ENCODE measurements around the gene TCEAL5.
"Not testable (repeated sequence)": the region's sequence is repeated elsewhere in the genome, so short reads cannot be mapped to it uniquely, and the experiment has no call there.

Gene TCEAL5, protein sequence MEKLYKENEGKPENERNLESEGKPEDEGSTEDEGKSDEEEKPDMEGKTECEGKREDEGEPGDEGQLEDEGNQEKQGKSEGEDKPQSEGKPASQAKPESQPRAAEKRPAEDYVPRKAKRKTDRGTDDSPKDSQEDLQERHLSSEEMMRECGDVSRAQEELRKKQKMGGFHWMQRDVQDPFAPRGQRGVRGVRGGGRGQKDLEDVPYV

DNA sequence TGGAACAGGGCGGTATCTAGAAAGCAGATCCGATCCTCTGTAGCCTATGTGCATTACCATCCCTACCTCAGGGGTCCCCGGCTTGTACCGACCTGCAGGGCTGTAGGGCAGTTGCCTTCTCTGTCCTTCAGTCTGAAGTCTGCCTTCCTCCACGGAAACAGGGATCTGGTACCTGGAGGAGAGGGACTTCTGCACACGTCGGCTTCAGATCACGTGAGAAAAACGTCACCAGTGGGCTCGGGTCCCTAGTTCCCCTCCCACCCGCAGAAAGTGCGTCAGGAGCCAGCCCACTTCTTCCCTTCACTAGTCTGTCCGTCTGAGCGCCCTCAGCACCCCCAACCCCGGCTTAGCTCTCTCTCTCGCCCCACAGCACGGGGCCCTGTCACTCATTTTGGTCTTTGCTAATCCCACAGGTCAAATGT is at the start of gene TCEAL5:
Gene TCEAL5 (minus strand): TSS at position 170 of the 422 bp plus-strand sequence. CDS start 2,187 bp downstream, outside the sequence.
- no peak for DNase-seq (ENCODE audit: low read depth in 2 of 2)

DNA sequence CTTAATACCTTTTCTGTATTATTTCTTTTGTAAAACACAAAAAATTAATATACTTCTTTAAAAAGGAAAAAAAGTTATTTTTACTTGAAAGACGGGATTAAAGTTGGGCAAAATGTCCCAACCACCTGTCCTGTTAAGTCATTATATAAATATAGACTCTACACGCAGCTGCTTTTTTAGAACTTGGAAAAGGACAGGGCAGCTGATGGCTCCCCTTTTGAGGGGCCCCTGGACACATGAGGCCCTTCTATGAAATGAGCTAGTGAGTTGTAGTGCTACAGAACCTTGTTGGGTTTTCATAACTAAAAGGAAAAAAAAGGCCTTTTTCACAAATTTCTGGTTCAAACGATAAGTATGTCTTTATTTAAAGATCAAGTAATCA is 34.8 kb upstream of the TCEAL5 start:
- no peak for DNase-seq (ENCODE audit: low read depth in 2 of 2)

DNA sequence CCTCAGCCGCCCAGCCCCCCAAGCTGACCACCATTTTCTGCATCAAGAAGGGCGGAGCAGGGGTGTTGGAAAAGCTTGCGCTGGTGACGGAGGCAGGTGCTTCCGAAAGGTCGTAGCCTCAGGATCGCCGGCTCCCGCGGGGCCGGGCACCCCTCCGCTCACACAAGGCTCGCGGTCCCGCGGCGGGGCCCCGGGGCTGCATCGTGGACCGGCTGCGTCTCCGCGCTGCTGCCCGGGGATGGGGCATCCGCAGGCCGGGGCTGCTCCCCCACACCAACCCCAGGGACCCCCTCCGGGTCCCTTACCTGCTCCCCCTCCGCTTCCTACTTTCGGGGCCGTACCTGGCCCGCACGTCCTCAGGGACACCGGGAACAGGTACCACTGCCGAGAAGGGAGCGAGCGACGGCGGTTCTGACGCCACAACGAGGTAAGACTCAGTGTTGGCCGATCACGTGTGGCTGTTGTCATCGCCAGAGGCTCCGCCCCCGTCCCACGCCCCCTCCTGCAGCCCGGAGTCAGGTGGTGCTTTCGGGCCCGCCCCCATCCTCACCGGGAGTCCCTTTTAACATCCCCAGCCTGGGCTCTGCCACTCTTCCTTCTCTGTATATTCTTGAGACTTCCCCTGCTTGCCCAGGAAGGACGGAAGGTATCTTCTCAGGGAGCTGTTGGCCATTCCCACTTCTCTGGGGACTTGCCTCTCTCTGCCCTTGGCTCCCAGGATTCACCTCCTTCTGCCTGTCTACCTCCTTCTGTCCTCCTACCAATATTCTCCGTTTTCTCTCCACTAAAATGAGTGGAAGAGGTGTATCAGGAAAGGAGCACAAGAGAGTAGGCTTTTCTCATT is 34.2 kb upstream of the TCEAL5 start, which contains the start of gene BEX2:
Gene BEX2 (minus strand): TSS at position 436 of the 844 bp plus-strand sequence. CDS start 1,014 bp downstream, outside the sequence.
- DNase-seq (ENCODE audit: low read depth in 2 of 2), result peak; percentile 68 to 73

DNA sequence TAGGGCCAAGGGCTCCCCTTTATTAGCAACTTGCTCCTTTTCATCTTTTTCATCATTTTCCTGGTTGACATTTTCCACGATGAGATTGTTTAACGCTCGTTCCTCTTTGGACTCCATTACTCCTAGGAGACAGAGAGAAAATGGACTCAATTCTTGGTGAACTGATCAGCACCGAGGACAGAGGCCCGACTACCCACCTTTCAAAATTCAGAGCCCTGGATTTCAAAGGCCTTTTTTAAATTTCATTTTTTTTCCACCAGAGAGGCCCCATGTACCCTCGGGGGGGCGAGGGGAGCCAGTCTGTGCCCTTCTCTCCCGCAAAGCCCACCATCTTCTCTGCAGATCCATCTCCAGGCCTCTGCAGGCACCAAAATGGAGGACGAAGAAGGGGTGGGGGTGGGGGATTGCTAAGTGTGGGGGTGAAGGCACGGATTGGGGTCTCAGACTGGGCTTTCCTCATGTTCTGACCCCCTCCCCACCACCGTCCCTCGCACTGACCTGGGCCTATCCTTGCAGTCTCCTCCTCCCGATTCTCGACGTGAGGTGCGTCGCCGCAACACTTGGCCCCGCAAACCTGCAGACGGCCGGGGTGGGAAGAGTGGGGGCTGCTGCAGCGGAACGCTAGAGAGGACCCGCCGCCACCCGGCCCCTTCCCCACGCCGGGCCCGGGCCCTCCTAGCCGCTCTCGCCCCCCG is 33.5 kb upstream of the TCEAL5 start:
- no peak for DNase-seq (ENCODE audit: low read depth in 2 of 2)

DNA sequence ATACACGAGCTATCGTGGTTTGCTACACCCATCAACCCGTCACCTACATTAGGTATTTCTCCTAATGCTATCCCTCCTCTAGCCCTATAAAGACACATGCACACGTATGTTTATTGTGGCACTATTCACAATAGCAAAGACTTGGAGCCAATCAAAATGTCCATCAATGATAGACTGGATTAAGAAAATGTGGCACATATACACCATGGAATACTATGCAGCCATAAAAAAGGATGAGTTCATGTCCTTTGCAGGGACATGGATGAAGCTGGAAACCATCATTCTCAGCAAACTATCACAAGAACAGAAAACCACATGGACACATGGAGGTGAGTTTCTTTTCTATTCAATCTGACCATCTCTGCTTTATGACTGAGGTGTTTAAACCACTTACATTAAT is 29.1 kb upstream of the TCEAL5 start:
- DNase-seq (ENCODE audit: low read depth in 2 of 2), result not testable (repeated sequence)

DNA sequence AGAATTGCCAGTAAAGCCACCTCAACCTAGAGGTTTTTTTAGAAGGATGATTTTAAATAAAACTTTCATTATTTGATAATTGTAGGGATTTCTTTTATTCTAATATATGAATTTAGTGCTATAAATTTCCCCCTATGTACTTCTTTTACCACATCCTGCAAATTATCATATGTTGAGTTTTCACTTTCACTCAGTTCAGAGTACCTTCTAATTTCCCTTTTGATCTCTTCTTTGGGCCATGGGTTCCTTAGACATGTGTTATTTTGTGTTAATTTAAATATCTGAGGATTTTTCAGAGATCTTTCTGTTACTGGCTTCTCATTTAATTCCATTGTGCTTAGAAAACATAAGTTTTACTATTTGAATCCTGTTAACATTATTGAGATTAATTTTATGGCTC is 28.2 kb upstream of the TCEAL5 start:
- DNase-seq (ENCODE audit: low read depth in 2 of 2), result no peak

DNA sequence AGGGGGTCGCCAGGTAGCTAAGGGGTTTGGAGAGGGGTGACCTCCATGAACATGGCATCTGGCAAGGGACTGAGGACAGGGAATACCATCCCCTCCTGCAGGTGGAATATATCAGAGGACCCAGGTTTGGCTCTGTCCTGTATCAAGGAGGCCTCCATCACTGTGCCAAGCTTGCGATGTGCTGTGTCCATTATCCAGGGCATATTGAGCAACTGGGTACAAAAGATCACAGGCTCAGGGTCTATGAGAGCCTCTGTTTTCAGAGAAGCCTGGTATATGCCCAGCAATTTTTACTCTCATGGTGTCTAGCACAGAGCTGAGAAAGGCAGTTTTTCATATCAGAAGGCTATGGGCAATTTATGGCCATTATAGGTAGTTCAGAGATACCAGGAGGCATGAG is 16.6 kb upstream of the TCEAL5 start:
- DNase-seq (ENCODE audit: low read depth in 2 of 2), result no peak

DNA sequence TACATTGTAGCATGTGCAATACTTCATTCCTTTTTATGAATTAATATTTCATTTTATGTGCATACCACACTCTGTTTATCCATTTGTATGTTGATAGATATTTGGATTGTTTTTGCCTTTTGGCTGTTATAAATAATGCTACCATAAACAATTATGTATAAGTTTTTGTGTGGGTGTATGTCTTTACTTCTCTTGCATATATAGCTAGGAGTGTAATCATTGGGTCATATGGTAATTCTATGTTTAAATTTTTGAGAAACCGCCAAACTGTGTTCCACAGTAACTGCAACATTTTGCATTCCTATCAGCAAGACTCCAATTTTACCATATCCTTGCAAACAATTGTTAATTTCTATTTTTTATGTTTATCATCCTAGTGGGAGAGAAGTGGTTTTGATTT is 3.1 kb upstream of the TCEAL5 start:
- DNase-seq (ENCODE audit: low read depth in 2 of 2), result no peak

DNA sequence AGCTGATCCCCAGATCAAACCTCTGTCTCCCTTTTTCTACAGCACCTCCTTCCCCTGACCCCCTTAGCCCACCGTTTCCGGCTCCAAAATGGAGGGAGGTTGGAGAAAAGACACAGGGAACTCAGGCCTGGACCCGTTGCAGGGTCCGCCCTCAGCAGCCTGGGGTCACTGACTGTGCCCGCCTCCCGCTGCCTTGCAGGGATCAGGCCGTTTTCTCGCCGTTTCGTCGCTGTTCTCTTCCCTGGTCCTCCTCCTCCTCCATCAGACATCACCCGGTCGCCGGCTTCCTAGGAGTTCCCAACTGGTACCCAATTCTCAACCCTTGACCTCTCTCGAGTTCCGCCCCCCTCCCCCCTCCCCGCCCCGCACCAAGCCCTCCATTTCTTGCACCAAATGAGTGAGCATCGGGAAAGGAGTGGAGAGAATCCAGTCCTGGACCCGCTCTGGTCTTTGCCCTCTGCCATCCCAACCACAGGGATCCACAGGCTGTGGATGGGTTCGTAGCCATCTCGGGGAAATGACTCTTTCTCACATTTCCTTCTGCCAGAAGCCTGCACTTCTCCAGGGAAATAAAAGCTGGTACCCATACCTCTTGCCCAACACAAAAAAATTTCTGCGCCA is 493 bp downstream of the TCEAL5 start:
- no peak for DNase-seq (ENCODE audit: low read depth in 2 of 2)

DNA sequence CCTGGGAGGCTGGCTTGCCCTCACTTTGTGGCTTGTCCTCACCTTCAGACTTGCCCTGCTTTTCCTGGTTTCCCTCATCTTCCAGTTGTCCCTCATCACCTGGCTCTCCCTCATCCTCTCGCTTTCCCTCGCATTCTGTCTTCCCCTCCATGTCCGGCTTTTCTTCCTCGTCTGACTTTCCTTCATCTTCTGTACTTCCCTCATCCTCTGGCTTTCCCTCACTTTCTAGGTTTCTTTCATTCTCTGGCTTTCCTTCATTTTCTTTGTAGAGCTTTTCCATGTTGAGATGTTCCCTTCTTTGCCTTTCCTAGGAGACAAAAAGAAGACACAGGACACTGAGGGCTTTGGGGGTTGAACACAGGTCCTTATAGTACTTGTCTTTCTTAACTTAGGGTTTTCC is 2.3 kb downstream of the TCEAL5 start:
- no peak for DNase-seq (ENCODE audit: low read depth in 2 of 2)

DNA sequence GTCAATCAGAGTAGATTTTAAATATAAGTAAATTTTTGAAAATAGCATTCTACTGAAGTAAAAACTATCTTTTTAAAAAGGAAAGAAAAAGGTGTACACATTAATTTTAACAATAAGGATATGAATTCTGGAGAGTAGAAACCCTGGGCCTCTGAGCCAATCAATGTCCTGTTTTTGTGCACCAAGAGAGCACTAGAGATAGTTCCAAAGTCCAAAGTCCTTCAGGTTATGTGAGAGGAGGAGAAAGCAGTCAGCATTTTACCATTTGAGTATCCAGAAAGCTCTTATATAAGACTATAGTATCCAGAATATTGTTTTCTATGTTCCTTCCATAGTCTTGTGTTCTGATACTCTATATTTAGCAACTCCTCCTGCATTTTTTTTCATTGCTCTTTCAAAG is 18.3 kb downstream of the TCEAL5 start:
- no peak for DNase-seq (ENCODE audit: low read depth in 2 of 2)

DNA sequence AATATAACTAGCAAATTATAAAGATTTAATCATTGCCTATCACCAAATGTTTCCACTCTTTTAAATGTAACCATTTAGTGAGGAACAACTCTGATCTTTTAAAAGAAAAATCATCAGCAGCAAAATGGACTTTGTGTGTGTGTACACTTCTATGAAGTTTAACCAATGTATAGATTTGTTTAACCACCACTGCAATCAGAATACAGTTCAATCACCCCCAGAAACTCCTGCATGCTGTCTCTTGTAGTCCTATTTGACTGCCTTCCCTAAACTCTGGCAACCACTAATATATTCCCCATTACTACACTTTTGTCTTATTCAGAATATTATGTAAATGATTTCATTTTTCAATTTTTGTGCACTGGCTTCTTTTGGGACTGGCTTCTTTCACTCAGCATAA is 19.9 kb downstream of the TCEAL5 start:
- no peak for DNase-seq (ENCODE audit: low read depth in 2 of 2)

DNA sequence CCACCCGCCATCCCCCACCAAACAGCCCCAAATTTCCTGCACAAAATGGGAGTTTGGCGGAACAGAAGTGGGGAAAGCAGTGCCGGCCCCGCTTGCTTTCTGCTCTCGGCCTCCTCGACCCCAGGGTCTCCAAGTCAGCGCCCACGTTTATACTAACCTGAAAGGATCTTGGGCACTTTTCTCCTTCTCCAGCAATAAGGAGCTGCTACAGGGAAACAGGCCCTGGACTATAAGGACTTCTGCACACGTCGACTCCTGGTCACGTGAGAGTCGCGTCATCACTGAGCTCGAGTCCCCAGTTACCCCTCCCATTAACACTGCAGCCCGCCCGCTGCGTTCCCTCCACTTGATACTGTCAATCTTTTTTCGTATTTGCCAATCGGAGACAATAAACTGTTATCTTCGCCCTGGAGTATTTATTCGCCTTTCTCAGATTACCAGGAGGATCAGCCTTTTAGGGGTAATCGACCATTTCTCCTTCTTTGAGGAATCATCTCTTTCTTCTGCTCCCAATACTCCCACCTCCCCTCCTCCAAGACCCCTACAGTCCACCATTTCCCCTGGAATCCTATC is 21.5 kb downstream of the TCEAL5 start, which contains the start of gene TCEAL8:
Gene TCEAL8 (minus strand): TSS at position 235 of the 573 bp plus-strand sequence. CDS start 1,176 bp downstream, outside the sequence.
- DNase-seq (ENCODE audit: low read depth in 2 of 2), result peak; percentile 32 to 40

DNA sequence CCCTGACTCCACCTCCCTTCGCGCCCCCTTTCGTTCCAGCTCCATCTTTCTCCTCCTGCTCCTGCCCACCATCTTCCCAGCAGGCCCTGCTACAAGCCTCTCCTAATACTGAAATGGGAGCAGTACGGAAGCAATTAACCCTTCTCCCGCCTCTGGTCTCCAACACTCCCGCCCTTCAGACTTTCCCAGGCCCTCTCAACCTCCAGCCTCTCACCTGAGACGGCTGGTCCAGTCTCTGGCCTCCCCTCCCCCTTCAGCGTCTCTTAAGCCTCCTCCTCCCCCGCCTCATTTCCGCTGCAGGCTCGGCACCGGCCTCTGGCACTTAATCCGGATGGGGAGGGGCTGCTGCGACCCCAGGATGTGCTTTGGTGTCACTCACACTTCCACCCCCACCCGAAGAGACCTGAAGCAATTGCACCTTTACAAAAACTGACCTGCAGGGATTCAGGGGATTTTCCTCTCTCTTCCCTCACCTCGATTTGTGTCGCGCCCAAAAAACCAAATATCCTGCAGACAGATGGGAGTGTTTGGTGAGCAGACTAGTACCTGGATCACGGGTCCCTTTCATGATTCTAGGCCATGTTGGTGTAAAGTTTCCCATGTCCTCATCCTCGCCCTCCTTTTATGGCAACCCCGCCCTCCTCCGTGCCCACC is 22.3 kb downstream of the TCEAL5 start:
- peak; percentile 10 to 17 for DNase-seq (ENCODE audit: low read depth in 2 of 2)

DNA sequence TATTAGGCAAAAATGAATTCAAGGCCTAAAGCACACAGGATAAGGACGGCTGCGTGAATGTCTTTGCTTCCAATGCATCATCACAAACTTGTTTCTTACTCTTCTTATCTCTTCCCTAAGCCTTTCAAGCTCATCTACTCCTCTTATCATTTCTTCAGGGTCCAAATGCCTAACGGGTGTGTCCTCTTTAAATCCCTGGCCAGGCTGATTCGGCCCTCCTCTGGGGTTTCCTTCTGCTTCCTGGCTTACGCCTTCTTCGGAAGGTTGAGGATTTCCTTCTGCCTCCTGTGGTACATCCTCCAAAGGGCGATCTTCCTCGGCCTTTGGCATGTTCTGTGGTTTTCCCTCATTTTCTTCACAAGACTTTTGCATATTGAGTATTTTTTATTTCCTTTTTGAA is 22.9 kb downstream of the TCEAL5 start:
- no peak for DNase-seq (ENCODE audit: low read depth in 2 of 2)

DNA sequence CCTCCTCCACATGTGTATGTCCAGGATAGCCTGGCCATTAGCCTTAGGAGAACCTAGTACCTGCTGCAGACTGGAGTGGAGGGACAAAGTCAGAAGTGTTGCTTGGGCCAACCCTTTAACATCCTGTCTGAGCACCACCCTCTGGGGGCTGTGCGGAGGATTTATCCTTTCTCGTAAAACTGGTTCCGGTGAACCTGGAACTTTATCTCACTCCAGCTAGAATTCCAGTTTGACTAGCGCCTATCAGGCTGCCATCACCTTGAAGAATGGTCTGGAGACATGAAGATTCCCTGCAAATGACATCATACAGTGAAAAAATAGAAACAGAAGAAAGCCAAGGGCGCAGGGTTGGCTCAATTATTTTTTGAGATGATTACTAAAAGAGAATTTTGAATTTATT is 25.6 kb downstream of the TCEAL5 start:
- DNase-seq (ENCODE audit: low read depth in 2 of 2), result no peak

DNA sequence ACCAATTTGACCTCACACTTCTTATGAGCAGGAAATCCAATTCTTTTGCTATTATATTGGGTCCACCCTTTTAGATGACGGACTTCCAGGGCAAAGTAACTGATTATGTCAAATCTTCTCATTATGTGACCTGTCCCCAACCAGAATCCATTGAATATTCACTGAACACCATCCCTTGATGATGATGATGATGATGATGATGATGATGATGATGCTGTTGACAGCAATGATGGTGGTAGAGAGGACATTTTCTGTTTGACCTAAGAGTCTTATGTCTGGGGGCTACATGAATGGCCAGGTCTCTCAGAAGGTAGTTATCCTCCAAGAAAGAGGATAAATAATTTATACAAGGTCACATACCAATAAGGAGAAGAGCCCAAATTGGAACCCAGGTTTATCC is 26.7 kb downstream of the TCEAL5 start:
- DNase-seq (ENCODE audit: low read depth in 2 of 2), result no peak

DNA sequence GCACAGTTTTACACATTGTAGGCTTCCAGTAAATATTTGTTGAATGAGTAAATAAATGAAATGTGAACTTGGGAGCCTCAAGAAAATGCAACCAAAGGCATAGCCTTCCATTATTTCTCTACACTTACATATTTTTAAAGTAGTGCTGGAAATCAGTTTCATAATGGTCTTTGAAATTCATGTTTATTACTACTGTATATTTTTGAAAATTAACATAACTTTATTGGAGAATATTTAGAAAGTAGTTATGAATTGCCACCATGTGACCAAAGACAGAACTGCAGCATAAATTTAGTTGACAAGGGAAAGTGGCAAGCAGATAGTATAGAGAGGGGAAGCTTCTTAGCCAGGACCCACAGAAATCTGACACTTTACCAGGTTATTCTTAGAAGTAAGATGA is 28.0 kb downstream of the TCEAL5 start:
- DNase-seq (ENCODE audit: low read depth in 2 of 2), result no peak

DNA sequence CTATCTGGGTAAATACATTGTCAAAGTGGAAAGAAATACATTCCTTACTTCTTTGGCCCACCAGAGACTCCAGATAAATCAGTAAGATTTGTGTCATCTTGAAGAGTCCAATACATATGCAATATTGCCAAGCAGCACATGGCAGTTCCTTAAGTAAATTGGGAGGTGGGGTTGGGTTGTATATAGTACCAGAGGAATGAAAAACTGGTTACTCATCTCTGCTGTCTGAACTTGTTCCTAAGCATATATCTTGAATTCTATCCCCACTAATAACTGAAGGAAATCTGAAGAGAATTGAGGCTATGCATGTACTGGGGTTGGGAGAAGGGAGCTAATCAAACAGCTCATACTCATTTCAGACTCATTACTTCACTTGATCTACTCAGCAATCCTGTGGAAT is 36.4 kb downstream of the TCEAL5 start:
- no peak for DNase-seq (ENCODE audit: low read depth in 2 of 2)

DNA sequence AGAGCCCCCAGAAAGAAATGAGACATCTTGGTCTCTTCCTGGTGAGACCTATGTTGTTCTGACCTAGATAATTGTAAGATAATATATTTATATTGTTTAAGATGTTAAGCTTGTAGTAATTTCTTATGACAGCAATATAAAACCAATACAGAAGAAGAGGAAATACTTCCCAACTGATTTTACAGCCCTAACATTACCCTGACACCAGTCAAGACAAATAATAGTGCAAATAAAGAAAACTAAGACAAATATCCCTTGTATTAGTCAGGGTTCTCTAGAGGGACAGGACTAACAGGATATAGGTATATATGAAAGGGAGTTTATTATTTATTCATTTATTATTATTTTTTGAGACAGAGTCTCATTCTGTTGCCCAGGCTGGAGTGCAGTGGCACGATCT is 40.3 kb downstream of the TCEAL5 start:
- no peak for DNase-seq (ENCODE audit: low read depth in 2 of 2)

DNA sequence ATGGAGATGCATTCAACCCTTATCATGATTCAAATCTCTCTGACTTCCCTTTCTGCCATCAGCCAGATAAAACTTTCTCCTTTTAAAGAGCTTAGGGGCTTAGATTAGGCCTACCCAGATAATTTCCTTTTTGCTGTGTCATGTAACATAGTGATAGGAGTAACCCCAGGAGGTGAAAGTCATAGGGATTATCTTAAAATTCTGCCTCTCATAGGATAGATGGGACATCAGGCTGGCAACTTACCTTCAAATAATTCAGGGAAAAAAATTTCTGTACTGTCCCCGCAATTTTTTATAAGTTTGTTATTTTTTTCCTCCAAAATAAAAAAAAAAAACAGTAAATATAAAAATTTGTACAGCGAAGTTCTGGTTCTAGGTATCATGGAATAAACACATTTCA is 40.9 kb downstream of the TCEAL5 start:
- DNase-seq (ENCODE audit: low read depth in 2 of 2), result not testable (repeated sequence)
